Embryonic facial prominence (tissue), 1 donor: ENCODE measurements around the gene IGSF21.
"Not testable (repeated sequence)": the region's sequence is repeated elsewhere in the genome, so short reads cannot be mapped to it uniquely, and the experiment has no call there.

Source experiments
- DNase-seq: peaks from one replicate; pipeline ENCODE4 v3.0.0-alpha.2; 2016; ENCODE audit errors: extremely low spot score

The IGSF21 gene

DNA sequence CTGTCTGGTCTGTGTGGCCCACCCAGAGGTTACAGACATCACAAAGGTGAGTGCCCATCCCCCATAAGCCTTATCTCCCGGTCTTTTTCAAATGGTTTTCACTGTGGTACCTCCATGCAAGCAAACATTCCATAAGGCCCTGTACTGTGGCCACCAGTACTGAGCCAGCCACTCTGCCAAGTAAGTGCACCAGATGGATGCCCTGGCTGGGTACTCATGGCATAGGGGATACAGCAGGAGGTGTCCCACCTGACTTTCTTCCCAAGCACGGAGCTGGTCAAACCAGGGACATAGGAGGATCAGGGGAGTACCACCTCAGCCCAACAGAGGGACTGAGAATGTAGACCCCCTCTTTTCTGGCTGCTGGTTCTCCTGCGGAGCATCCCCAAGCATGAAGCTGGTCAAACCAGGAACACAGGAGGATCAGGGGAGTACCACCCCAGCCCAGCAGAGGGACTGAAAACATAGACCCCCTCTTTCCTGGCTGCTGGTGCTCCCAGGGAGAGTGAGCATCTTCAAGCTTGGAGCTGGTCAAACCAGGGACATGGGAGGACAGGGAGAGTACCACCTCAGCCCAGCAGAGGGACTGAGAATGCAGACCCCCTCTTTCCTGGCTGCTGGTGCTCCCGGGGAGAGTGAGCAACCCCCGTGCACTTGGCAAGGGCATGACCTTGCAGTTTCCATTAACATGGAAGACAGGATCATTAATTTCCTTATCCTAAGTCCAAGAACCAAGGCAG, 291.4 kb downstream of the IGSF21 start:
- no peak for DNase-seq

DNA sequence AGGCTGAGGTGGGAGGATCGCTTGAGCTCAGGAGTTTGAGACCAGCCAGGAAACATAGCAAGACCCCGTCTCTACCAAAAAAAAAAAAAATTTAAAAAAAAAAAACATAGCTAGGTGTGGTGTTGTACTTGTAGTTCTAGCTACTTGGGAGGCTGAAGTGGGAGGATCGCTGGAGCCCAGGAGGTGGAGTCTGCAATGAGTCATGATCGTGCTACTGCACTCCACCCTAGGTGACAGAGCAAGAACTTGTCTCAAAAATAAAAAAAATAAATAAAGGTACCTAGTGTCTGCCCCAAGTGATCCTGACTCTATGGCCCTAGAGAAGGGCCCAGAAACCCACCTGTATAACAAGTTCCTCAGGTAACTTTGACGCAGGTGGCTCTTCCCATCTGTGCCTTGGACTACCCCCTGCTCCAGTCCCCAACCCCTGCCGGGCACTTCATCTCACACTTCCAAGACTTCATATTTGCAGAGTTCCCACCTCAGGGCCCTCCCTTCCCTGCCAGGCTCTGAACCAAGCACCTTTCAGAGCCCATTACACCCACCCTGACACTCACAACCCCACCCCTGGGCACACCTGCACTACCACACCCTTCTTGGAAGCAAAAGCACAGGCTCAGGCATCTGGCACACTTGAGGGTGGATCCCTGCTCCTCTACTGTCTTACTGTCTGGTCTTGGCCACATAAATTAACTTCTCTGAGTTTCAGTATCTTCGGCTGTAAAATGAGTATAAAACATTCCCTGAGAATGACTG, 292.9 kb downstream of the IGSF21 start:
- no peak for DNase-seq

DNA sequence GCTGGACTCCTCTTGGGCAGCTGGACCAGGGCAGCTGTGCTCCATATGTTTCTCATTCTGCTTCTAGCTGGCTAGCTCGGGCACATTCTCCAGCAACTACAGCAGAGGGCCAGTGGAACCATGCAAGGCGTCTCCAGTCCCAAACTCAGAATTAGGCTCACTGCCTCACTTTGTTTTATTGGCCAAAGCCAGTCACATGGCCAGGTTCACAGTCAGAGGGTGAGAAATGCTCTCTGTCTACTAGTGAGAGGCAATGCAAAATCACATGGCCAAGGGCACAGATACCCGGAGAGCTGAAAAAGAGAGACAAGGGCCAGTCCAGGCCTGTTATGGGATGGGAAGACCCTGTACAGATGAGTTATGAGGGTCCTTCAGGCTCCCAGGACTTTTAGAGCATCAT, 294.3 kb downstream of the IGSF21 start:
- DNase-seq: no peak

DNA sequence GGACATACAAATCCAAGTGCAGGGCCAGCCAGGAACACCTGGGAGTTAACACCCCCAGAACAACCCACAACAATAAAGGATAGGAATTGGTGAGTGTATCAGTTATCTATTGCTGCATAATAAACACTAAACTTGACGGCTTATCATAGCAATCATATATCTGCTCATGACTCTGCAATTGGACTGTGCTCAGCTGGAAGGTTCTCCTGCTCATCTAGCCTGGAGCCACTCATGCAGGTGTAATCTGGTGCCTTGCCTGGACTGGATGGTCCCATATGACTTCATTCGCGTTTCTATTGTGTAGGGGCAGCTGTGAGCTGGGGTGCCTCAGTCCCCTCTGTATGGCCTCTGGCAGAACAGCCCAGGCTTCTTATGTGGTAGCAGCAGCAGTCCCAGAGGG, 296.9 kb downstream of the IGSF21 start:
- no peak for DNase-seq

DNA sequence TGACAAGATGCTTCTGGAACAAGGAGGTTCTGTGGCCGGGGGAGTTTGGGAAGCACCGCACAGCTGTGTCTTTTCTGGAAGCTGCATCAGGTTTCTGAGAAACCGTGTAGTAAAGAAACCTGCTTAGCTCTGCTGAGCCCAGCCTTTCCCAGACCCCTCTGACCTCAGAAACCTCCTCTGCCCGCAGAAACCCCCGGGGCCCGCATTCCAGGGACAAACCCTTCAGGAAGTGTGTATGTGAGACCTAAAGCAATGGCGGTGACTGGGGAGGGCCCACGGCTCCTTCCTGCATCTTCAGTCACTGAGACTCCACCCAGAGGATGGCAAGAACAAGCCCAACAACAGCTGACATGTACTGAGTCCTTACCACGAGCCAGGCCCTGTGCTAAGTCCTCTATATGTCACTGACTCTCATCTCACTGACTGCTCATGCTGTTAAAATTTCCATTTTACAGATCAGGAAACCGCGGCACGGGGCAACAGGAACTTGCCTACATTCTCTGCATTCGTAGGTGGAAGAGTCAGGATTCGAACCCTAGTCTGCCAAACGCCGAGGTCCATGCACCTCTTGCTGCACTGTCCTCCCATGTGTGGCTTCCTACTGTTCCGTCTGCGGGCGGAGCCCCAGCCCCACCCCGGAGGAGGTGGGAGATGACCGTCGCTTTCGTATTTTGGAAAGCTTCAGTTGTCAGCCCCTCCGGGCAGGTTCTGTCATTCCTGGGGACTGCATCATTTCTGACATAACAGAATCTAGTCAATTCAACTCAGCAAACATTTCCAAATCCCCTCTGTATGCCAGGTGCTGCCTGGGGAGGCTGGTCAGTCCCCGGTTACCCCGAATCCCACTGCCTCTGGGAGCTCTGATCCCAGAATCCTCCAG, 299.8 kb downstream of the IGSF21 start:
- no peak for DNase-seq

DNA sequence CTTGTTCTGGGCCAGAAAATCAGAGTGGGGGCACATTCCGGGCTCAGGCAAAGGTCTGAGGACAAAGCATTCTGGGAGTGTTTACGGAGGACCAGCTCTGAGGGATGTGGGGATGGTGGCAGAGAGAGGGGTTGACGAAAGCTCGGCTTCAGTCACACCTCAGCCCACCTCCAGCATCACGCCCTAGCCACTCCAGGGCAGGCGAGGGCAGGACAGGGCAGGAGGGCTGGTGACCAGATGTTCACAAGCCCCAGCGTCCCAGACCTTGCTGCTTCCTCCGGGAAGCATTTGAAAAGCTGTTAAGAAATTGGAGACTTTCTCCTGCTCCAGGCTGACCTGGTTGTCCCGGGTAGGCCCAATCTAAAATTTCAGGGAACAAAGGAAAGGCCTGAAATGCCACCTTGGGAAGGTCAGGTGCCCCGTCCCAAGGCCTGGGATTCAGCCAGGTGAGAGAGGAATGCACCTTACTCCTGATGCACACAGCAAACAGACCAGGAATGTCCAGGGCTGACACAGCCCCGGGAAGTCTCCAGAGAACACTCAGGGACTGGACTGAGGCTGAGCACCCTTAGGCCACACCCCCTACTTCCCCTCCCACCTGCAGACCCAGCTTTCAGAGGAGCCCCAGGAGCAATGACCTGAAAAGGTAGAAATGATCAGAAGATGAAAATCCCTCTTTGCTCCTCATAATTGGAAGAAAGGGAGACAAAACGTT, 301.2 kb downstream of the IGSF21 start:
- DNase-seq: no peak

DNA sequence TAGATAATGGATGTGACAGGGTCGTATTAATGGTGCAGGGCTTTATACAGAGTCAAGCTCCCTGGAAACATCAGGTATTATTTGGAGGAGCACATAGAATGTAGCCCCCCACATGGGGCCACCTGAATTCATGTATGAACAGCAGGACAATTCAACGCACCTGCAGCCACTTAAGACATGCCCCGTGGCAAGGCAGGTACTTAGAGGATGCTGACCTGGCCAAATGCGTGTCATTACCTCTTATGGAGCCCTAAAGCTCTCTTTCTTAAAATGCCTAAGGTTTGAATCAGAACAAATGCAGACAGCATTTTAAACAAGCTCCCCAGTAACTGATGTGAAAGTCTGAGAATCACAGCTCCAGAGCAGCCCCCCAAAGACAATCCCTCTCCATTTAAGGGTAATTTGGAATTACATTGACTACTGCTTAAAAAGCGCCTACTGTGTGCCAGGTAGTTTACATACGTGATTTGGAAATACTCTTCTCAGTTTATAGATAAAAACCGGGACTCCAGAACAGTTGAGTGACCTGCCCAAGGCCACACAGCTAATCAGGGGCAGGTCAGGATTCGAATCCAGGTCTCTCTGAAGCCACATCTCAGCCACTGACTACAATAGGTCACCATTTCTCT, 302.1 kb downstream of the IGSF21 start:
- DNase-seq: no peak

DNA sequence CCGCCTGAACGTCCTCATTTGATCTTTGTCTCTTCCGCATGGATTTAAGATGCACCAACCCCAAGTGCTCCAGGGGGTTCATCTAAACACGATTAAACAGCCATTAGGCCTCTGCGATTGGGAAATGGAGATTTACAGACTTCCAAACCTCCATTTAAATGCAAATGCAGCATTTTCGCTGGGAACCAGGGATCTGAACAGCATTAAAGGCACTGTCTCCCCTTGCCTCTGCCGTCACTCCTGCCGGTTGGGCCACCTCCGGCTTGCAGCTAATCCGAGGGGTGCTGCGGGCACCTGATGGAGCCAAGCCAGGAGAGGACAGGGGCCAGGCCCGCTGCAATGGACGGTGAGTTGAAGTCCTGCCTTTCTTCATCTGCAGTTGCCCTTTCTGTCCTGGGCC, 302.8 kb downstream of the IGSF21 start:
- no peak for DNase-seq

DNA sequence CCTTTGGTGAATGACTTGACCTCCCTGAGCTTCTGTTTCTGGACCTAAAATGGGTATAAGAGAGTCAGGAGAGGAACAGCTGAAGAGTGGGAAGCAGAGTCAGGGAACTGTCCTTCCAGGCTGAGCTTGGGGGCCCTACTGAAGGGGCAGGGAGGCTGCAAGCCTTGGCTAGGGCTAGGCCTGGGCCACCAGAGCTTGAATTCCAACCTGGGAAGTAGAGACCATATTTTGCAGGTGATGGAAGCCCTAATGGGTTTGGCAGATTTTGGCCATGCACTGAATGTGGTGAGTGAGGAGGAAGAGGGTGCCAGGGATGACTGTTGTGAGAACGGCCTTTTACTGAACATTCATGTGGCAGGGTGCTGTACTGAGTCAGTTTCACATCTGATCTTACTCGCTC, 303.7 kb downstream of the IGSF21 start:
- no peak for DNase-seq

DNA sequence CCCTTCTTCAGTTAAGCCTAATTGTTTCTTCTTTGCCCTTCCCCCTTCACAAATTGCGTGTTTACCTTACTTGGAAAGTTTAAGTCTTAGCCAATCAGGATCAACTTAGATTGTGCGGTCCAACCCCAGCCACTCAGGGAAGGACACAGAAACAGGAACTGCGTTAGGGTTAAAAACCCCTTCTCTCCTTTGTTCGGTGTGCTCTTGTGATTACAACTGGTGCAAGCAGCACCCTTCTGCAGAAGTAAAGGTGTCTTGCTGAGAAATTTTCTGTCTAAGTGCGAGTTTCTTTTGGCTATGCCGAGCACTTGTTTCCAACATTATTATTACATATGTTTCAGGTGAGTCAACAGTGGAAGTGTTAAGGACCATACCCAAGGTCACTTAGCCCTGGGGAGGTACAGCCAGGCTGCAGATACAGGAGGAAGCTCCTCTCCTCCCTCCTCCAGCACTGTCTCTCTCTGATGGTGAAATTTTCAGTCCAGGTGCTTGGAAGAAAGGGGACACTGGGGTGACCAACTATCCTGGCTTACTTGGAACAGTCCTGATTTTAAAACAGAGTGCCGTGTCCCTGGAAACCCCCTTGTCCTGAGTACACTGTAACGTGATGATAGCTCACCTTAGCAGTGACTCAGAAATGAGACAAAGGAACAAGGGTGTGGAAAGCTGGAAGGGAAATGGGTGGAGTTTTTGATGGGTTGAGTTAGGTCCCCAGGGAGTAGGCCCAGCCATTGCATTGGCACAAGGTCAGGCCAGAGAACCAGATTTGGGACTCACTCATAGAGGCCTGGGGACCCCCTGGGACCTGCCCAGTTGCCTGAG, 304.4 kb downstream of the IGSF21 start:
- DNase-seq: no peak

DNA sequence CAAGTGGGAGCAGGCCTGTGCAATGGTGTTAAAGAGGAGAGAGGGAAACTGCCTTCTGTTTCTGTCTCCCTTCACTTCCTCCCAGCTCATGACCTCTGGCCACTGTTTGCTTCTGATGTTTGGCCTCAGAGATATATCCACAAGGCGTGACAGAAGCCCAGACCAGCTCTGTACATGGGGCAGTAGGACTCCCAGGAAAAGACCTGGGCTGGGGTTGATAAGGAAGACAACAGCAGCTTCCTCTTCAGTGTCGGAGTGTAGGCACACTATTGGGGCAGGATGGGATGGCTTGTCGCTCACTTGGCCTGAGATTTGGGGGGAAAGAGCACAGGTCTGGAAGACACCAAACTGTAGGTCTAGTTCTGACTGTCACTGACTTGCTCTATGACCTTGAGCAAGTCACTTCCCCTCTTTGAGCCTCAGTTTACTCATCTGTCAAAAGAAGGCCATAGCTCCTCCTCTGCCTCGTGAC, 305.3 kb downstream of the IGSF21 start:
- no peak for DNase-seq

DNA sequence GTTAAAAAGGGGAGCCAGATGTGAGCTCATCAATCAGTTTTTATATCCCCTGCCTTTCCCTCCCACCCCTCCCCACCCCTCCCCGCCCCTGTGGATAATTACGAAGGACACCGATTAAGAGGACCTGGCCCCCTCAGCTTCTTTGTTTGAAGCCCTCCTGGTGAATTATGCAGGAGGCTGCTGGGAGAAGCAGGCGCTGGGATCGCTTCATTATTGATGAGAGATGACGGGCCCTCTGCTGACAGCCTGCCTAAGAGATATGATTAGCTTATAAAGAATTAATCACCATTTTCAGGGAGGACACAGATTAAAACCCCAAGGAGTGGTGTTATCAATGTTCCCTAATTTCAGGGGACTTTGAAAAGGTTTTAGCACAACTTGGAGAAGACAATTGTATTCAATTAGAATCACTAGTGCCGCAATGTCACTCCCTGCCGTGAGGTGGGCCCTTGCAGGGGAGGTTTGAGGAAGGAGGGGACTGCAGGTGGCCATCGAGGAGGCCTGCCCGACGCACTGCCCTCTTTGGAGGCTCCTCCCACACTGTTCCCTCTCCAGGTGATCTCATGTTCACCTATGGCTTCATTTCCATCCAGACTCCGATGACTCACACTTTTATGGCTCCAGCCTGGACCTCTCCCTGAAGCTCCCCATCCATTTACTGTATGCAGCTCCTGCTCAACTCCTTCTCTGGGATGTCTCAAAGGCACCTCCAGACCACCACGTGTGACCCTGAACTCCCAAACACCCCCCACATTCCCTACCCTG, 306.1 kb downstream of the IGSF21 start:
- DNase-seq: no peak

DNA sequence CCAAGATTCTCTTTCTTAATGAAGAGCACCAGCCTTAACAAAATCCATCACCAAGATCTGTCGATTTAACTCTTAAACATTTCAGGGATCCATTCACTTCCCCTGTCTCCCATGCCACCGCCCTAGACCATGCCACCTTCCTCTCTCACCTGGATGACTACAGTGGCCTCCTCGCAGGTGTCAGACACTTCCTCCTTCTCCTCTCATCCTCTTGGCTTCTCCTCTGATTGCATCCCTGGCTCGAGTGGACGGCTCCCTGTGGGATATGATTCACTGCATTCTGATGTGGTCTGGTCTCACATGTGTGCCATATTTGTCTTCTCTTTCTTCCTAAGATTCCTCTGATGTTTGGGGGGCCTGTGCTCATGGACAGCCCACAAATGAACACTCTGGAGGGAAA, 306.7 kb downstream of the IGSF21 start:
- no peak for DNase-seq

DNA sequence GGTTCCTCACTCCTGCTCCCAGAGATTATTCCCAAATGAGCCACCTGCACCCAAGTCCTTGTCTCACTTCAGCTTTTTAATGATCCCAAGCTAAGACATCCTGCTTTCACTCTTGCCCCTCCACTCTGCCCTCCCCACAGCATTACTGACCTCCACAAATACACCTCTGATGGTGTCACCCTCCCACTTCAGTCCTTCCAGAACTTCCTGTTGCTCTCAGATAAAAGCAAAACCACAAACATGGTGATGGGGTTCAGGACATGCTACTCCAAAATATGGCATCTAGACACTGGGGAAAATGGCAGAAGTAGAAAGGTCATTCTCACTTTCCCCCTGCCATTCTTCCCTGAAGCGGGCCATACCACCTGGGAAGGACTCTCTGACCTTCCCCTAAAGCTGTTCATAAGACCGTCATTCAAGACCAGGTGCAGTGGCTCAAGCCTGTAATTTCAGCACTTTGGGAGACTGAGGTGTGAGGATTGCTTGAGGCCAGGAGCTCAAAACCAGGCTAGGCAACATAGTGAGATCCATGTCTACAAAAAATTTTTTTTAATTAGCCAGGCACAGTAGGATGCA, 307.4 kb downstream of the IGSF21 start:
- no peak for DNase-seq

DNA sequence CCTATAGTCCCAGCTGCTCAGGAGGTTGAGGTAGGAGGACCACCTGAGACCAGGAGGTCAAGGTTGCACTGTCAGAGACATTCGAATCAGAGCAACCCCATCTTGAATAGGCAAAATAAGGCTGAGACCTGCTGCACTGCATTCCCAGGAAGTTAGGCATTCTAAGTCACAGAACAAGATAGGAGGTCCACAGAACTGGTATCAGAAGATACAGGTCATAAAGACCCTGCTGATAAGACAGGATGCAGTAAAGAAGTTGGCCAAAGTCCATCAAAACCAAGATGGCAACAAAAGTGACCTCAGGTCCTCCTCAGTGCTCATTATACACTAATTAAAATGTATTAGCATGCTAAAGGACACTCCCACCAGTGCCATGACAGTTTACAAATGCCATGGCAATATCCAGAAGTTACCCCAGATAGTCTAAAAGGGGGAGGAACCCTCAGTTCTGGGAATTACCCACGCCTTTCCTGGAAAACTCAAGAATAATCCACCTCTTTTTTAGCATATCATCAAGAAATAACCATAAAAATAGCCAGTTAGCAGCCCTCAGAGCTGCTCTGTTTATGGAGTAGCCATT, 307.9 kb downstream of the IGSF21 start:
- DNase-seq: no peak

DNA sequence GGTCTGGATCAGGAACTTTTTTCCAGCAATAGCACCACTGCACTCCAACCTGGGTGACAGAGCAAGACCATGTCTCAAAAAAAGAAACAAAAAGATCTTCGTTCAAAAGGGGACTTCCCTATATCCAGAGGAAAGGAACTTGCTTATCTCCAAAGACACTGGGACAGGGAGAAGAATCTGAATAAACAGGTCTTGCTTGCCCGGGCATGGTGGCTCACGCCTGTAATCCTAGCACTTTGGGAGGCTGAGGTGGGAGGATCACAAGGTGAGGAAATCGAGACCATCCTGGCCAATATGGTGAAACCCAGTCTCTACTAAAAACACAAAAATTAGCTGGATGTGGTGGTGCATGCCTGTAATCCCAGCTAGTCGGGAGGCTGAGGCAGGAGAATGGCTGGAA, 308.5 kb downstream of the IGSF21 start:
- DNase-seq: not testable (repeated sequence)

DNA sequence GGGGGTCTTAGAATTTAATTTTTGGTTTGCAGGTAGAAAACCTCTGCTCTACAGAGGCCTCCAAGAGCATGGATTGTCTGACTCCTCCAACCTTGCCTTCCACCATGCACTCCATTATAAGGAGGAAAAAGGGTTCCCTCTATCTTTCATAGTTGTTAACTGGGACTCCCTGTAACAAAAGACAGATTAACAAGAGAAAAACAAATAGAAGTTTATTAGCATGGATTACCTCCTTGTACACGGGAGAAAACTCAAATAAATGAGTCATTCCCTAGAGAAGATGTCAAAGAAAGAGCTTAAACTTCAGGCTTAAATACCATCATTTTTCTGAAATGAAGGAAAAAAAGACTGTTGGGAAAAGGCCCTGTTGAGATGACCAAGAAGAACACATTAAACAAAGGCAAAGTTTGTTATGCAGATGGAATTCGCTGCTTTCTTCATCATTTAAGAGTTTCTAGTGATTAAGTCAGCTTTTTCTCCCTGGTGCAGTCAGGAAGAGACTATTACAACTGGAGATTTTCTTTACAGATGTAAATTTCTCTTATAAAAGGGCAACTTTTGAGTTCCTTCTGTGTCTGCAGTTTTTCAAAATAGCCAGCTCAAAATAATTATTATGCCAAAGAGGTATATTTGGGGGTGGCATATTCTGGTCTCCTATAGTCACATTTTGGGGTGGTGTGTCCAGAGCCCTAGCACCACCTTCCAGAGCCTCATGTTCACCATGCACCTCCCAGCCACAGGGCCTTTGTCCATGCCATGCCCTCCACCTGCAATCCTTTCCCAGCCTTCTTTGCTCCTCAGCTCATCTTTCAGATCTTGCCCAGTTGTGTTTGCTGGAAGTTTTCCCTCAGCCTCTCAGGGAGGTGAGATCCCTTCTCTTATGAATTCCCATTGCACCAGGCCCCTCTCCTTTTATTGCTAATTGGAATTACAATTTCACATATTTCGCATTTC, 310.0 kb downstream of the IGSF21 start:
- no peak for DNase-seq
